Measurements from ENCODE around the gene MTA3. TPM values are rescaled to one million over a fixed set of nuclear protein-coding genes. Genes with fewer than 3 reads are reported as not detected.

MTA3 gene
- total and polyA plus RNA-seq, 9 of the 15 experiments (the other 6 are each of a cell fraction or from before 2014, with no cell fraction given) = 12.4 to 39.6 (median 23.5) TPM

DNA sequence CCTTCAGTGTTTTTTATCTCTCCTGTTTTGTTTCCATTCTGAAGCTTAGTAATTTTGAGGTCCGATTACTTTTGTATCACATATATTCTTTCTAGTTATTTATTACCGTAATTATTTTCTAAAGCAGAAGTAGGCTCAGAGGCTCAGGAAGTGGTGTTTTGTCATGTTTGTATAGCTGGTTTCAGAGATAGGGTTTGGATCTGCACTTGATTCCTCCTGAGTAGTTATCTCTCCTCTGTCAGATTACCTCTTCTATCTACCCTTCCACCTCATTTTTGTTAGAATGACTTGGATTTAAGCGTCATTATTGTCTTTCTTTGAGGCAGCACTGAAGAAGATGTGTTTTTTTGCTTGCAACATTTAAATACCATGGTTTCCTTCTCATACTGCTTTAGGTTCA, 95.4 kb downstream of the MTA3 start (continued):
- TF ChIP-seq ZNF253 (CRISPR knock-in tag; conservative IDR thresholded peaks at IDR 0.05) = no peak
- no peak for TF ChIP-seq XRCC5 (IDR thresholded peaks at IDR 0.05; ENCODE audit: low read depth, low read length)
- no peak; a peak in 1 of 4 replicates for TF ChIP-seq HDAC1 (IDR thresholded peaks at IDR 0.05)
- TF ChIP-seq, protein P1, sequence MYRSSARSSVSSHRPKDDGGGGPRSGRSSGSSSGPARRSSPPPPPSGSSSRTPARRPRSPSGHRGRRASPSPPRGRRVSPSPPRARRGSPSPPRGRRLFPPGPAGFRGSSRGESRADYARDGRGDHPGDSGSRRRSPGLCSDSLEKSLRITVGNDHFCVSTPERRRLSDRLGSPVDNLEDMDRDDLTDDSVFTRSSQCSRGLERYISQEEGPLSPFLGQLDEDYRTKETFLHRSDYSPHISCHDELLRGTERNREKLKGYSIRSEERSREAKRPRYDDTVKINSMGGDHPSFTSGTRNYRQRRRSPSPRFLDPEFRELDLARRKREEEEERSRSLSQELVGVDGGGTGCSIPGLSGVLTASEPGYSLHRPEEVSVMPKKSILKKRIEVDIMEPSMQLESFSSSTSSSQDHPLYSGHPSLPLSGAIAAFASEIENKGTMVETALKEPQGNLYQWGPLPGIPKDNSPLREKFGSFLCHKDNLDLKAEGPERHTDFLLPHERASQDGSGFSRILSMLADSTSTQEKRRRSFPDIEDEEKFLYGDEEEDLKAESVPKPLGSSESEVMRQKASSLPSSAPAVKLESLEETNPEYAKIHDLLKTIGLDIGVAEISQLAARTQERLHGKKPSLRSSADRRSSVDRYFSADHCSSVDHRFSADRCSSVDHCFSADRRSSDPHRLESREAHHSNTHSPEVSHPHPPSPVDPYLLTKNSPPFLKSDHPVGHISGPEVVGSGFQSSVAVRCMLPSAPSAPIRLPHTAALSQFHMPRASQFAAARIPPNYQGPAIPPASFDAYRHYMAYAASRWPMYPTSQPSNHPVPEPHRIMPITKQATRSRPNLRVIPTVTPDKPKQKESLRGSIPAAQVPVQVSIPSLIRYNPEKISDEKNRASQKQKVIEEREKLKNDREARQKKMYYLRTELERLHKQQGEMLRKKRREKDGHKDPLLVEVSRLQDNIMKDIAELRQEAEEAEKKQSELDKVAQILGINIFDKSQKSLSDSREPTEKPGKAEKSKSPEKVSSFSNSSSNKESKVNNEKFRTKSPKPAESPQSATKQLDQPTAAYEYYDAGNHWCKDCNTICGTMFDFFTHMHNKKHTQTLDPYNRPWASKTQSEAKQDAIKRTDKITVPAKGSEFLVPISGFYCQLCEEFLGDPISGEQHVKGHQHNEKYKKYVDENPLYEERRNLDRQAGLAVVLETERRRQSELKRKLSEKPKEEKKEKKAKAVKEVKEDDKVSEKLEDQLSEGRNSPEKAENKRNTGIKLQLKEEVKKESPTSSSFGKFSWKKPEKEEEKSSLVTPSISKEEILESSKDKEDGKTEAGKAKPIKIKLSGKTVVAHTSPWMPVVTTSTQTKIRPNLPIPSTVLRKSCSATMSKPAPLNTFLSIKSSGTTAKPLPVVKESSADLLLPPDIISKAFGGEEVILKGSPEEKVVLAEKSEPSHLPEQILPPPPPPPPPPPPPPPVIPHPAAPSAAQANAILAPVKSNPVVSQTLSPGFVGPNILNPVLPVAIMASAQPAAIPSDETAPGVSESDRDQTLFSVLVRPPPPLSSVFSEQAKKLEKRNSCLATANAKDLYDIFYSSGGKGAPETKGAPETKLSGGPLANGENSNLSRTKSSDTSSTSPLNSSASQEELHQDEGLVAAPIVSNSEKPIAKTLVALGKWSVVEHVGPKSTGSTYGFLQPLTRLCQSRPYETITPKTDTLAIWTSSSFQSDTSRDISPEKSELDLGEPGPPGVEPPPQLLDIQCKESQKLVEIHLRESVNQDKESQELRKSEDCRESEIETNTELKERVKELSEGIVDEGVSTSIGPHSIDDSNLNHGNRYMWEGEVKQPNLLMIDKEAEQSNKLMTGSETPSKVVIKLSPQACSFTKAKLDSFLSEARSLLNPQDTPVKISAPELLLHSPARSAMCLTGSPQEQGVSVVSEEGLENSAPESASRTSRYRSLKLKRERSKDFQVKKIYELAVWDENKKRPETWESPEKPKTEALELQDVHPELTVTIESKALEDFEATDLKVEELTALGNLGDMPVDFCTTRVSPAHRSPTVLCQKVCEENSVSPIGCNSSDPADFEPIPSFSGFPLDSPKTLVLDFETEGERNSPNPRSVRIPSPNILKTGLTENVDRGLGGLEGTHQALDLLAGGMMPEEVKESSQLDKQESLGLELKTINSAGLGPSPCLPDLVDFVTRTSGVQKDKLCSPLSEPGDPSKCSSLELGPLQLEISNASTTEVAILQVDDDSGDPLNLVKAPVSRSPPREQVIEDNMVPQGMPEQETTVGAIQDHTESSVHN (IDR thresholded peaks at IDR 0.05; ENCODE audit: borderline replicate concordance in 1 of 2, low read depth in 1 of 2) = 0 out of 4 replicates have a peak, but pooled peaks of 1 of the 2 experiments have one; percentile 17
- no peak for TF ChIP-seq NEUROD1 (IDR thresholded peaks at IDR 0.05; ENCODE audit: borderline replicate concordance, low read depth, low read length, partially characterized antibody)
- TF ChIP-seq HNRNPUL1 (IDR thresholded peaks at IDR 0.05; ENCODE audit: low read length) = no peak
- TF ChIP-seq FOXM1 (IDR thresholded peaks at IDR 0.05; ENCODE audit: low read depth) = peak; percentile 54; the same call in 1 of the 2 replicates
- TF ChIP-seq FOXM1 (CRISPR knock-in tag; IDR thresholded peaks at IDR 0.05; ENCODE audit: low read depth) = no peak
- peak; percentile 44 for TF ChIP-seq CCNT2 (IDR thresholded peaks at IDR 0.05; ENCODE audit: borderline replicate concordance, extremely low read depth, insufficient read length, low read depth, low read length)
- peak; percentile 59 for TF ChIP-seq GATA2 (CRISPR knock-in tag; IDR thresholded peaks at IDR 0.05)
- no peak for TF ChIP-seq U2AF1 (optimal IDR thresholded peaks at IDR 0.05; ENCODE audit: low read depth, low read length)
- no peak for TF ChIP-seq SUPT5H (IDR thresholded peaks at IDR 0.05)
- no peak for TF ChIP-seq ZNF121 (CRISPR knock-in tag; conservative IDR thresholded peaks at IDR 0.05)
- no peak for TF ChIP-seq ZNF699 (CRISPR knock-in tag; IDR thresholded peaks at IDR 0.05; ENCODE audit: insufficient replicate concordance)
- no peak for TF ChIP-seq SNIP1 (IDR thresholded peaks at IDR 0.05; ENCODE audit: low read depth)
- TF ChIP-seq JUND (IDR thresholded peaks at IDR 0.05; ENCODE audit: borderline replicate concordance, low read depth, low read length) = 0 out of 2 replicates have a peak, but pooled peaks have one; percentile 3
- TF ChIP-seq JUND (tag; IDR thresholded peaks at IDR 0.05; ENCODE audit: borderline replicate concordance, low read depth, low read length) = no peak
- no peak for TF ChIP-seq FOXP1 (CRISPR knock-in tag; IDR thresholded peaks at IDR 0.05)
- TF ChIP-seq, protein P2, sequence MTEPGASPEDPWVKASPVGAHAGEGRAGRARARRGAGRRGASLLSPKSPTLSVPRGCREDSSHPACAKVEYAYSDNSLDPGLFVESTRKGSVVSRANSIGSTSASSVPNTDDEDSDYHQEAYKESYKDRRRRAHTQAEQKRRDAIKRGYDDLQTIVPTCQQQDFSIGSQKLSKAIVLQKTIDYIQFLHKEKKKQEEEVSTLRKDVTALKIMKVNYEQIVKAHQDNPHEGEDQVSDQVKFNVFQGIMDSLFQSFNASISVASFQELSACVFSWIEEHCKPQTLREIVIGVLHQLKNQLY (CRISPR knock-in tag; conservative IDR thresholded peaks at IDR 0.05) = no peak
- peak; percentile 81 for TF ChIP-seq TCF3 (CRISPR knock-in tag; IDR thresholded peaks at IDR 0.05)

Data from K562 (cell line).